Heart right ventricle (tissue), 16 donors: ENCODE data around the gene ARHGAP12. TPM values are rescaled to one million over a fixed set of nuclear protein-coding genes. Genes with fewer than 3 reads are reported as not detected.
A peak's percentile ranks its signal among the peaks of the same experiment; 100 is the strongest.

ENCODE experiments used
- ATAC-seq, 8 donors: fragments of 200-7000 bp; cut with Tn5 transposase; one replicate each; pipeline ENCODE4 v1.9.1; 2020; ENCODE audit warnings: mild to moderate bottlenecking in 8 of 8, moderate library complexity in 8 of 8, moderate number of reproducible peaks in 1 of 8
- DNase-seq, 2 donors: peaks; one replicate each; pipeline ENCODE4 v3.0.0-alpha.2; 2020
- H3K27ac ChIP-seq, 10 donors: fragments of 200-600 bp; sonication (generic) in 2 of 10; one replicate each; pipeline versions ENCODE4 v1.5.0 to v1.8.0; 2020 to 2022; ENCODE audit warnings: mild to moderate bottlenecking in 3 of 10
- H3K27me3 ChIP-seq, 7 donors: fragments of 200-600 bp; one replicate each; pipeline ENCODE4 v1.8.0; 2021 to 2022; ENCODE audit warnings: mild to moderate bottlenecking in 2 of 7
- H3K36me3 ChIP-seq, 9 donors: fragments of 200-600 bp; sonication (generic) in 1 of 9; one replicate each; pipeline versions ENCODE4 v1.5.0 to v1.8.0; 2020 to 2022; ENCODE audit warnings: mild to moderate bottlenecking in 2 of 9
- H3K4me1 ChIP-seq, 9 donors: fragments of 200-600 bp; sonication (generic) in 1 of 9; one replicate each; pipeline versions ENCODE4 v1.5.0 to v1.8.0; 2020 to 2022; ENCODE audit warnings: mild to moderate bottlenecking in 4 of 9
- H3K4me3 ChIP-seq, 10 donors: fragments of 200-600 bp; sonication (generic) in 2 of 10; one replicate each; pipeline versions ENCODE4 v1.5.0 to v1.8.0; 2020 to 2022; ENCODE audit warnings: mild to moderate bottlenecking in 7 of 10, moderate library complexity in 2 of 10
- H3K9me3 ChIP-seq, 11 donors: fragments of 200-600 bp in 10 of 11; sonication (generic) in 2 of 11; one replicate each; pipeline versions ENCODE4 v1.5.0 to v1.8.0; 2013 to 2022; ENCODE audit warnings: mild to moderate bottlenecking in 2 of 11, control low read depth in 1 of 11, moderate library complexity in 1 of 11
- CTCF ChIP-seq, 9 donors: fragments of 200-600 bp; sonication (generic) in 2 of 9; IDR thresholded peaks; one replicate each; pipeline versions ENCODE4 v1.5.0 to v1.8.0; 2021 to 2022; ENCODE audit warnings: antibody characterized with exemption in 9 of 9, mild to moderate bottlenecking in 5 of 9, moderate library complexity in 1 of 9
- WGBS, 2 donors: extraction: QIAGEN DNeasy Blood & Tissue Kit; methylation state at CpG; one replicate each; pipeline ENCODE4 v1.1.7; 2013; ENCODE audit warnings: inconsistent platforms in 1 of 2; 5-methylcytosine and 5-hydroxymethylcytosine counted together
- intact Hi-C, 10 donors: fragments of 100-400 bp; cut with DNase I; formaldehyde crosslinking; loops; one replicate each; pipeline versions ENCODE4 v1.11.1 to v1.14.2; 2022
- polyA plus RNA-seq, 2 donors: library from polyadenylated mRNA; stranded (reverse); fragments of 200-250 nt; gene quantifications; one replicate each; pipeline ENCODE4 v1.2.3, GENCODE V29; 2013
- total RNA-seq, 10 donors: library from RNA; stranded (reverse); fragmentation: NEBNext Ultra II Directional in 3 of 10; extraction: Animal tissue kit (Norgen Biotek cat#: 25700) in 3 of 10; gene quantifications; one replicate each; pipeline versions ENCODE4 v1.2.1 to v1.2.4, GENCODE V29; 2021 to 2023
- donor health status: Arrhythmogenic right ventricular cardiomyopathy.
- donor health status: ischemic (EF 13 %, LVEDD 7.1; RV severe dilation, severe dysfunction).
- donor health status: healthy with polysubstance abuse.
- donor health status: DM: no; HTN: yes; CAD: no.
- donor health status: DM: no; HTN: no; CAD: no.
- donor health status: ischemic (EF 25% LVEDD 6.9; RV normal size, moderate dysfunction).
- donor health status: ischemic (EF 25% LVEDD 5.7; RV mildly dilated, moderate dysfunction).
- donor health status: healthy.
- donor health status: DM: yes; HTN: yes; CAD: no.
- donor health status: Ischemic cardiomyopathy.
- donor health status: ischemic (EF 35%, LVEDD 5.7; RV mildly dilated, moderate dysfunction).
- donor health status: nonischemic (EF 11% LVEDD 7.7; RV severe dilation, severe dysfunction).
- donor health status: DM: yes; HTN: yes; CAD: no.
- donor health status: PGD.
- donor health status: ischemic (EF 29% LVEDD 5.4; RV normal size, mild dysfunction).
- donor health status: nonischemic (EF 23%, LVEDD 6.1; RV moderate dilation, normal function).

ARHGAP12 gene
- total and polyA plus RNA-seq, 12 donors = 7.6 to 35.2 (median 21.0) TPM

GRCh38 chr10:31803606-31804351, 124.9 kb downstream of the ARHGAP12 start:
- 57 to 76% methylated on average over 8 of the region's 8 CpGs for WGBS, 2 donors
- H3K9me3 ChIP-seq = no peaks in the 10 kb centered on the region
- H3K27me3 ChIP-seq = no peaks in the 10 kb centered on the region
- peaks cover 0 to 8% (median 0%) of the 10 kb centered on the region in 9 donors for H3K36me3 ChIP-seq
- peak overlapping the region in 5 of 10 donors; percentile 17 to 37 (median 25) for H3K27ac ChIP-seq
- peaks cover 0 to 22% (median 7%) of the 10 kb centered on the region in 9 donors for H3K4me1 ChIP-seq
- TF ChIP-seq CTCF (IDR thresholded peaks at IDR 0.05) = no peak
- no peak overlapping the region for H3K4me3 ChIP-seq
- no peak for DNase-seq
- intact Hi-C loops = loop anchor here in 6 of 10 donors (10.0 kb wide), 7 partner anchors 99 to 1079 kb away; partner anchors contain the start of genes ZNF438 (in 2 of the 6) and ZEB1 (in 1 of the 6)
- ATAC-seq = peak in 2 of 8 donors; percentile 45 to 47

- intact Hi-C loops = no loop called here
- peaks cover 0 to 10% (median 0%) of the 10 kb centered on the region in 9 donors for H3K4me1 ChIP-seq
- TF ChIP-seq CTCF (IDR thresholded peaks at IDR 0.05) = no peak
- H3K36me3 ChIP-seq = no peaks in the 10 kb centered on the region
- no peaks in the 10 kb centered on the region for H3K9me3 ChIP-seq
- 93 to 99% methylated on average over 2 of the region's 2 CpGs for WGBS, 2 donors
- DNase-seq (no peak), ATAC-seq (no peak)
- no peak overlapping the region for H3K27ac ChIP-seq
- no peak overlapping the region for H3K4me3 ChIP-seq
- no peaks in the 10 kb centered on the region for H3K27me3 ChIP-seq
Observed at GRCh38 chr10:31799181-31799580, 129.4 kb downstream of the ARHGAP12 start.

- WGBS, 2 donors = 94 to 99% methylated on average over 1 of the region's 1 CpG
- H3K27ac ChIP-seq = no peak overlapping the region
- DNase-seq = no peak
- no peaks in the 10 kb centered on the region for H3K36me3 ChIP-seq
- no peaks in the 10 kb centered on the region for H3K27me3 ChIP-seq
- intact Hi-C loops = no loop called here
- ATAC-seq = no peak
- no peak for TF ChIP-seq CTCF (IDR thresholded peaks at IDR 0.05)
- no peak overlapping the region for H3K4me3 ChIP-seq
- H3K9me3 ChIP-seq = no peaks in the 10 kb centered on the region
- H3K4me1 ChIP-seq = no peaks in the 10 kb centered on the region
Observed at GRCh38 chr10:31792745-31793144, 135.9 kb downstream of the ARHGAP12 start.

GRCh38 chr10:31789555-31789954, 139.1 kb downstream of the ARHGAP12 start:
- no peaks in the 10 kb centered on the region for H3K4me1 ChIP-seq
- no peaks in the 10 kb centered on the region for H3K36me3 ChIP-seq
- H3K4me3 ChIP-seq = no peak overlapping the region
- no peak for ATAC-seq
- intact Hi-C loops = no loop called here
- H3K27ac ChIP-seq = no peak overlapping the region
- H3K9me3 ChIP-seq = no peaks in the 10 kb centered on the region
- TF ChIP-seq CTCF (IDR thresholded peaks at IDR 0.05) = no peak
- DNase-seq = no peak
- WGBS, 2 donors = 55 to 68% methylated on average over 1 of the region's 1 CpG
- H3K27me3 ChIP-seq = no peaks in the 10 kb centered on the region
